Placental epithelial cell (primary cell): ENCODE results near the gene SNX9. TPM values are rescaled to one million over a fixed set of nuclear protein-coding genes. Genes with fewer than 3 reads are reported as not detected.

Experiments
- small RNA-seq: library from RNA; depleted of rRNA; stranded (forward); fragments of <200 nt; gene quantifications from one replicate; pipeline ENCODE3, GENCODE V24; 2012
- total RNA-seq: library from RNA; depleted of rRNA; stranded (reverse); fragments of >200 nt; gene quantifications from 2 replicates; pipeline ENCODE4 v1.2.3, GENCODE V29; 2012

The SNX9 gene
- 14.1 and 15.7 TPM in 2 replicates for total RNA-seq

GRCh38 chr6:157823001-157823527 lies at the start of gene SNX9:
SNX9 (plus strand) TSS chr6:157823246; CDS start chr6:157823435, 189 bp downstream.

DNA sequence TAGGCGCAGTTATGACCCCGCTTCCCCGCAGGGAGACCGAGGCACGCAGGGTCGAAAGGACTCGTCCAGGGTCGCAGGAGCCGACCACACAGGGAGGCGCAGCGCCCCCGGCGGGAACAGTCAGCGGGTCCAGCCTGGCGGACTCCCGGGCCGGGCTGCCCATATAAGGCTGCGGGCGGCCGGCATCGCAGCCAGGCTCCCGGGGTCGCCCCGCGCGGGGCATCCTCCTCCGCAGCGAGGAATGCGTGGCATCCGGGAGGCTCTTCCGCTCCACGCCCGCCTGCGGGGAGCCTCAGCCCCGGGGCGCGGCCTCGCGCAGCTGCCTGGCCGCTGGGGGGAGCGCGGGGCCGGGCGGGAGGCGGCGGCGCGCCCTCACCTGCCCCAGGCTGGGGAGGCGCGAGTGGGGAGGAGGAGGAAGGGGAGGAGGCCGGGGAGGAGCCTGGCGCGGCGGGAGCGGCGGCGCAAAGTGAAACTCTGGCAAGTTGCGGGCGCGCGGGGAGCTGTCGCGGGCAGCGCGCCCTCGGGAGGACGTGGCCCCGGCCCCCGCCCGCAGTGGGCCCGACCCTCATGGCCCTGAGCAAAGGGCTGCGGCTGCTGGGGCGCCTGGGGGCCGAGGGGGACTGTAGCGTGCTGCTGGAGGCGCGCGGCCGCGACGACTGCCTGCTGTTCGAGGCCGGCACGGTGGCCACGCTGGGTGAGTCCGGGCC lies 158.5 kb downstream of the SNX9 start, which contains the start of gene SYNJ2:
SYNJ2 (plus strand) TSS at position 469 of the 707 bp plus-strand sequence; CDS start at position 568, 99 bp downstream.

Small RNAs within 50 kb of the gene (small RNA-seq; reads per million reads assigned to genes)
- gene HSPE1P26 (not detected), gene RNU6-786P (not detected)

Other genes with a start within 250 kb of the SNX9 start
- gene SYNJ2, start 158.6 kb downstream of the SNX9 start, total RNA-seq = 1.1 and 1.2 TPM in 2 replicates